Spleen (tissue), 11 donors: Measurements from ENCODE around the gene NCDN. TPM values are rescaled to one million over a fixed set of nuclear protein-coding genes. Genes with fewer than 3 reads are reported as not detected.

Source experiments
- DNase-seq: peaks from one replicate; pipeline ENCODE4 v3.0.0-alpha.2; 2020
- H3K27ac ChIP-seq, 8 donors: fragments of 200-600 bp; sonication (generic) in 7 of 8; 1 replicate in 4 of 8; 2 replicates in 4 of 8; pipeline versions ENCODE4 v1.5.0 to v1.8.0; 2016 to 2021; ENCODE audit warnings: inconsistent platforms in 4 of 8, mild to moderate bottlenecking in 4 of 8, moderate library complexity in 1 of 8
- H3K27me3 ChIP-seq, 7 donors: fragments of 200-600 bp; sonication (generic) in 6 of 7; replicated peaks in 1 of 7; 1 replicate in 4 of 7; 2 replicates in 3 of 7; pipeline versions ENCODE4 v1.5.0 to v1.8.0; 2016 to 2021; ENCODE audit warnings: inconsistent platforms in 3 of 7, mild to moderate bottlenecking in 1 of 7
- H3K36me3 ChIP-seq, 6 donors: fragments of 200-600 bp; sonication (generic) in 5 of 6; 1 replicate in 4 of 6; 2 replicates in 2 of 6; pipeline versions ENCODE4 v1.5.0 to v1.8.0; 2016 to 2021; ENCODE audit warnings: inconsistent platforms in 2 of 6
- H3K4me1 ChIP-seq, 6 donors: fragments of 200-600 bp; sonication (generic) in 5 of 6; 1 replicate in 3 of 6; 2 replicates in 3 of 6; pipeline versions ENCODE4 v1.5.0 to v1.8.0; 2016 to 2021; ENCODE audit warnings: inconsistent platforms in 3 of 6
- H3K4me3 ChIP-seq, 8 donors: fragments of 200-600 bp; sonication (generic) in 7 of 8; 1 replicate in 4 of 8; 2 replicates in 4 of 8; pipeline versions ENCODE4 v1.5.0 to v1.8.0; 2016 to 2021; ENCODE audit warnings: inconsistent platforms in 4 of 8, mild to moderate bottlenecking in 4 of 8, moderate library complexity in 2 of 8
- H3K9me3 ChIP-seq, 8 donors: fragments of 200-600 bp; sonication (generic) in 7 of 8; 1 replicate in 4 of 8; 2 replicates in 4 of 8; pipeline versions ENCODE4 v1.5.0 to v1.8.0; 2016 to 2021; ENCODE audit warnings: inconsistent platforms in 4 of 8
- CTCF ChIP-seq, 11 experiments: fragments of 200-600 bp in 7 of 11; fragments of 450-650 bp in 4 of 11; sonication (generic) in 4 of 11; IDR thresholded peaks in 8 of 11; conservative IDR thresholded peaks in 3 of 11; 1 replicate in 7 of 11; 2 replicates in 4 of 11; pipeline versions ENCODE4 v1.4.0 to v1.8.0; 2016 to 2021; ENCODE audit warnings: antibody characterized with exemption in 11 of 11, inconsistent platforms in 4 of 11, mild to moderate bottlenecking in 1 of 11
- POLR2A ChIP-seq, 3 donors: fragments of 450-650 bp; IDR thresholded peaks; one replicate each; pipeline ENCODE4 v1.5.1; 2017; ENCODE audit warnings: antibody characterized with exemption in 3 of 3, mild to moderate bottlenecking in 1 of 3
- POLR2AphosphoS5 ChIP-seq, 3 donors: sonication (generic); formaldehyde crosslinking; IDR thresholded peaks; one replicate each; pipeline ENCODE4 v1.5.1; 2017; ENCODE audit warnings: antibody characterized with exemption in 3 of 3
- WGBS, 5 donors: extraction: QIAGEN DNeasy Blood & Tissue Kit in 3 of 5; methylation state at CpG; one replicate each; pipeline versions ENCODE4 v1.1.5 to v1.1.7; 2013 to 2018; 5-methylcytosine and 5-hydroxymethylcytosine counted together
- intact Hi-C: fragments of 100-400 bp; cut with DNase I; formaldehyde crosslinking; loops from one replicate; pipeline ENCODE4 v1.15.0; 2023; ENCODE audit warnings: low total_unique reads
- polyA plus RNA-seq, 3 donors: library from polyadenylated mRNA; stranded (reverse); fragments of 200-250 nt; gene quantifications; one replicate each; pipeline ENCODE4 v1.2.1, GENCODE V29; 2013
- total RNA-seq, 7 donors: library from RNA; depleted of rRNA in 3 of 7; stranded (reverse); fragments of >200 nt in 3 of 7; fragmentation: NEBNext Ultra II Directional in 4 of 7; extraction: Animal tissue kit (Norgen Biotek cat#: 25700) in 4 of 7; gene quantifications; one replicate each; pipeline versions ENCODE4 v1.1.0 to v1.2.1, GENCODE V29; 2016 to 2021
- donor health status: healthy with polysubstance abuse.
- donor health status: DM: no; HTN: no; CAD: no; lungs with moderate emphysema.
- donor health status: DM: no; HTN: no; CAD: no.
- donor health status: Bipolar disorder and iron deficiency.
- donor health status: healthy.
- donor health status: DM: no; HTN: no; CAD: no.
- donor health status: DM: yes; HTN: yes; CAD: no.

Gene NCDN
- total and polyA plus RNA-seq, 10 donors = 4.2 to 19.1 (median 16.5) TPM

- DNase-seq = no peak
- no peak overlapping the region for H3K4me3 ChIP-seq
- intact Hi-C loops = no loop called here
- peaks cover 0 to 100% (median 78%) of the 10 kb centered on the region in 6 donors for H3K36me3 ChIP-seq
- no peaks in the 10 kb centered on the region for H3K9me3 ChIP-seq
- WGBS, 5 donors = 89 to 95% (median 93%) methylated on average over 4 of the region's 4 CpGs
- no peak overlapping the region for H3K27ac ChIP-seq
- H3K27me3 ChIP-seq = no peaks in the 10 kb centered on the region
- TF ChIP-seq CTCF (IDR thresholded peaks at IDR 0.05 in 8 of 11, conservative IDR thresholded peaks at IDR 0.05 in 3 of 11) (no peak), POLR2A (IDR thresholded peaks at IDR 0.05) (no peak), POLR2AphosphoS5 (IDR thresholded peaks at IDR 0.05) (no peak)
- no peaks in the 10 kb centered on the region for H3K4me1 ChIP-seq
Observed at GRCh38 chr1:35605867-35606182, 48.2 kb downstream of the NCDN start.

GRCh38 chr1:35611655-35612054 is 54.1 kb downstream of the NCDN start:
- Histone ChIP-seq H3K4me3 (no peak overlapping the region), H3K9me3 (no peaks in the 10 kb centered on the region), H3K4me1 (peaks cover 0 to 9% (median 0%) of the 10 kb centered on the region in 6 donors), H3K27me3 (no peaks in the 10 kb centered on the region), H3K36me3 (peaks cover 0 to 100% (median 40%) of the 10 kb centered on the region in 6 donors), H3K27ac (no peak overlapping the region)
- intact Hi-C loops = no loop called here
- 96 to 100% (median 99%) methylated on average over 7 of the region's 7 CpGs for whole genome bisulfite sequencing, 5 donors
- TF ChIP-seq POLR2AphosphoS5 (IDR thresholded peaks at IDR 0.05) = no peak
- TF ChIP-seq CTCF (IDR thresholded peaks at IDR 0.05 in 8 of 11, conservative IDR thresholded peaks at IDR 0.05 in 3 of 11) = no peak
- TF ChIP-seq POLR2A (IDR thresholded peaks at IDR 0.05) = no peak
- no peak for DNase-seq

- Histone ChIP-seq H3K9me3 (no peaks in the 10 kb centered on the region), H3K4me1 (peaks cover 0 to 13% (median 0%) of the 10 kb centered on the region in 6 donors), H3K4me3 (no peak overlapping the region), H3K27ac (no peak overlapping the region), H3K36me3 (peaks cover 0 to 96% (median 26%) of the 10 kb centered on the region in 6 donors), H3K27me3 (no peaks in the 10 kb centered on the region)
- no peak for TF ChIP-seq POLR2A (IDR thresholded peaks at IDR 0.05)
- no peak for TF ChIP-seq CTCF (IDR thresholded peaks at IDR 0.05 in 8 of 11, conservative IDR thresholded peaks at IDR 0.05 in 3 of 11)
- TF ChIP-seq POLR2AphosphoS5 (IDR thresholded peaks at IDR 0.05) = no peak
- DNase-seq = no peak
- WGBS, 5 donors = 85 to 89% (median 87%) methylated on average over 8 of the region's 8 CpGs
- intact Hi-C loops = no loop called here
Observed at GRCh38 chr1:35615440-35615839, 57.8 kb downstream of the NCDN start.

Other genes with a start within 250 kb of the NCDN start
- 100 to 1,000 TPM in 1 of 7 donors, 10 to 100 TPM in 6; 52.2 to 103 (median 68.9) TPM for gene KIAA0319L, start 396 bp upstream of the NCDN start, total RNA-seq
- 10 to 100 TPM; 10.5 to 18.5 (median 14.9) TPM for gene KIAA0319L, start 396 bp upstream of the NCDN start, polyA plus RNA-seq
- 1 to 10 TPM in 4 of 7 donors, under 1 TPM in 1, not detected in 2; 0.60 to 2.9 (median 1.7) TPM for gene TFAP2E, start 15.5 kb downstream of the NCDN start, total RNA-seq
- gene TFAP2E, start 15.5 kb downstream of the NCDN start, polyA plus RNA-seq = 1 to 10 TPM; 1.6 to 4.4 (median 3.4) TPM
- 10 to 100 TPM; 32.1 to 49.2 (median 45.5) TPM for gene PSMB2, start 83.7 kb downstream of the NCDN start, total RNA-seq
- gene PSMB2, start 83.7 kb downstream of the NCDN start, polyA plus RNA-seq = 10 to 100 TPM; 20.7 to 48.2 (median 37.4) TPM
- 10 to 100 TPM in 3 of 7 donors, 1 to 10 TPM in 4; 8.4 to 12.6 (median 9.5) TPM for gene C1orf216, start 161.1 kb downstream of the NCDN start, total RNA-seq
- gene C1orf216, start 161.1 kb downstream of the NCDN start, polyA plus RNA-seq = 1 to 10 TPM; 2.7 to 8.1 (median 4.2) TPM
- 1 to 10 TPM; 3.1 to 7.1 (median 5.0) TPM for gene CLSPN, start 212.2 kb downstream of the NCDN start, total RNA-seq
- under 1 TPM; 0.13 to 0.99 (median 0.38) TPM for gene CLSPN, start 212.2 kb downstream of the NCDN start, polyA plus RNA-seq